NCI-H2171 treated with DMSO at 0.1 percent for 48 hours (cell line): ENCODE measurements around the gene MGA.

ENCODE experiments used
- DNase-seq: peaks from one replicate; lab custom pipeline; 2025; lab: John Stamatoyannopoulos, UW

Gene MGA

GRCh38 chr15:41806291-41807181 is 146.3 kb downstream of the MGA start:
- no peak for DNase-seq

- DNase-seq, result no peak
Observed at GRCh38 chr15:41809121-41809520, 148.9 kb downstream of the MGA start.

- no peak for DNase-seq
Observed at GRCh38 chr15:41809526-41810220, 149.5 kb downstream of the MGA start.

- DNase-seq, result peak; percentile 7
Observed at GRCh38 chr15:41810651-41811431, 150.6 kb downstream of the MGA start.

- DNase-seq, result peak; percentile 68
Observed at GRCh38 chr15:41811432-41812195, 151.4 kb downstream of the MGA start.

GRCh38 chr15:41812820-41813375 is 152.7 kb downstream of the MGA start:
- DNase-seq, result no peak

GRCh38 chr15:41813426-41813825 is 153.2 kb downstream of the MGA start:
- DNase-seq, result no peak

GRCh38 chr15:41814534-41814933 is 154.3 kb downstream of the MGA start:
- no peak for DNase-seq

GRCh38 chr15:41816788-41817187 is 156.6 kb downstream of the MGA start:
- no peak for DNase-seq

GRCh38 chr15:41817327-41817726 is 157.1 kb downstream of the MGA start:
- no peak for DNase-seq

- no peak for DNase-seq
Observed at GRCh38 chr15:41817781-41818180, 157.6 kb downstream of the MGA start.

GRCh38 chr15:41819455-41820050 is 159.3 kb downstream of the MGA start:
- no peak for DNase-seq

GRCh38 chr15:41820791-41821423 is 160.7 kb downstream of the MGA start:
- no peak for DNase-seq

GRCh38 chr15:41821831-41822230 is 161.6 kb downstream of the MGA start:
- peak; percentile 31 for DNase-seq

GRCh38 chr15:41822471-41822870 is 162.3 kb downstream of the MGA start:
- DNase-seq, result no peak
